Endothelial cell of umbilical vein (primary cell): ENCODE data around the gene DIABLO. TPM values are rescaled to one million over a fixed set of nuclear protein-coding genes. Genes with fewer than 3 reads are reported as not detected.

Source experiments
- BruUV-seq: library from RNA; stranded (reverse); fragments of 400-500 nt; replicated peaks from 2 replicates; lab custom pipeline; 2021; lab: Mats Ljungman, UMichigan
- CTCF ChIA-PET: fragments of 300-600, 350-600 bp; sonication (Branson Sonifier 250); formaldehyde crosslinking; loops from one replicate; lab custom pipeline; 2021; ENCODE audit warnings: antibody characterized with exemption, inconsistent platforms; lab: Charles Lee
- POLR2A ChIA-PET: fragments of 300-600, 350-600 bp; sonication (Branson Sonifier 250); formaldehyde crosslinking; loops from one replicate; lab custom pipeline; 2021; ENCODE audit warnings: antibody characterized with exemption, inconsistent platforms; lab: Charles Lee
- DNase-seq: peaks from one replicate; pipeline ENCODE4 v3.0.0-alpha.2; 2011; ENCODE audit warnings: low read depth, low spot score
- FAIRE-seq: peaks from 2 replicates; lab custom pipeline; 2011; peaks lifted over from hg19 to GRCh38; lab: Jason Lieb, UNC
- H2AFZ ChIP-seq: 2 replicates; pipeline ENCODE4 v1.6.0; 2012; ENCODE audit warnings: low read depth, low read length, control low read depth, inconsistent platforms
- H3K27ac ChIP-seq: 2 replicates; pipeline ENCODE4 v1.5.1; 2011; ENCODE audit warnings: low read depth, mild to moderate bottlenecking, control low read depth, low read length, moderate library complexity; ENCODE audit not compliant: insufficient read depth
- H3K27me3 ChIP-seq, 2 experiments: 2 replicates each; pipeline versions ENCODE4 v1.6.0 to v1.6.1; 2011; ENCODE audit warnings: low read length in 2 of 2, mixed read lengths in 1 of 2; ENCODE audit not compliant: control insufficient read depth in 2 of 2, insufficient read depth in 2 of 2
- H3K36me3 ChIP-seq, 2 experiments: 2 replicates in 1 of 2; 3 replicates in 1 of 2; pipeline ENCODE4 v1.5.1; 2011; ENCODE audit warnings: low read length in 2 of 2, mild to moderate bottlenecking in 1 of 2, moderate library complexity in 1 of 2; ENCODE audit not compliant: control insufficient read depth in 2 of 2, insufficient read depth in 2 of 2; ENCODE audit errors: extremely low read depth in 1 of 2
- H3K4me1 ChIP-seq: 3 replicates; pipeline ENCODE4 v1.5.1; 2011; ENCODE audit warnings: mild to moderate bottlenecking, low read length; ENCODE audit not compliant: control insufficient read depth, insufficient read depth; ENCODE audit errors: extremely low read depth
- H3K4me2 ChIP-seq: 2 replicates; pipeline ENCODE4 v1.6.1; 2011; ENCODE audit warnings: low read length, control low read depth, mixed read lengths; ENCODE audit not compliant: insufficient read depth
- H3K4me3 ChIP-seq, 3 experiments: fragments of 200-600 bp in 1 of 3; sonication (generic), shearing (Covaris generic) in 1 of 3; replicated peaks in 1 of 3; 2 replicates each; pipeline ENCODE4 v1.5.1; 2011 to 2016; ENCODE audit warnings: control low read depth in 3 of 3, low read length in 3 of 3, mild to moderate bottlenecking in 2 of 3, inconsistent platforms in 1 of 3, low read depth in 1 of 3, moderate library complexity in 1 of 3; ENCODE audit not compliant: insufficient read depth in 1 of 3
- H3K79me2 ChIP-seq: 2 replicates; pipeline ENCODE4 v1.6.0; 2012; ENCODE audit warnings: low read length, inconsistent platforms; ENCODE audit not compliant: control insufficient read depth, insufficient read depth
- H3K9ac ChIP-seq: replicated peaks from 2 replicates; pipeline ENCODE3; 2011; ENCODE audit warnings: low read length, control low read depth; ENCODE audit not compliant: insufficient read depth; ENCODE audit errors: extremely low read depth
- H3K9me1 ChIP-seq: replicated peaks from 3 replicates; pipeline ENCODE4 v1.6.0; 2011; ENCODE audit warnings: mild to moderate bottlenecking, low read length; ENCODE audit not compliant: control insufficient read depth, insufficient read depth; ENCODE audit errors: extremely low read depth
- H3K9me3 ChIP-seq: replicated peaks from 2 replicates; pipeline ENCODE4 v1.5.1; 2012; ENCODE audit warnings: low read length, inconsistent platforms; ENCODE audit not compliant: control insufficient read depth, insufficient read depth
- H4K20me1 ChIP-seq: replicated peaks from 2 replicates; pipeline ENCODE3; 2011; ENCODE audit warnings: mild to moderate bottlenecking, low read length; ENCODE audit not compliant: control insufficient read depth, insufficient read depth; ENCODE audit errors: extremely low read depth
- FOS ChIP-seq: IDR thresholded peaks from 2 replicates; pipeline ENCODE4 v1.6.1; 2011; ENCODE audit warnings: mild to moderate bottlenecking, low read length, moderate library complexity, borderline replicate concordance; ENCODE audit not compliant: insufficient read depth
- MYC ChIP-seq: IDR thresholded peaks from one replicate; pipeline ENCODE4 v1.6.1; 2011; ENCODE audit warnings: mild to moderate bottlenecking, low read depth, low read length
- POLR2AphosphoS5 ChIP-seq: IDR thresholded peaks from 2 replicates; pipeline ENCODE4 v1.6.1; 2012; ENCODE audit warnings: low read depth, mild to moderate bottlenecking, control low read depth, low read length, moderate library complexity; ENCODE audit not compliant: insufficient read depth
- dilution Hi-C: fragments of 300-500 bp; cut with MboI; formaldehyde crosslinking; loops from one replicate; pipeline ENCODE4 v1.15.0; 2019; ENCODE audit warnings: low sequenced_read_pairs; ENCODE audit not compliant: extremely low pct_ligation_motif_present
- intact Hi-C: fragments of 100-400 bp; cut with micrococcal nuclease; formaldehyde crosslinking; loops from one replicate; pipeline ENCODE4 v1.10.0; 2022
- polyA plus RNA-seq, 4 experiments: library from polyadenylated mRNA; depleted of rRNA in 3 of 4; stranded (reverse) in 3 of 4; unstranded in 1 of 4; fragments of >200 nt; gene quantifications; 2 replicates each; pipeline versions ENCODE4 v1.2.1 to v1.2.3, GENCODE V29; 2011 to 2012; ENCODE audit warnings: missing spikeins in 1 of 4
- total RNA-seq: library from RNA; stranded (reverse); gene quantifications from 2 replicates; pipeline ENCODE4 v1.2.3, GENCODE V29; 2021
- TF ChIP-seq, protein P1 (sequence below), 2 donors: IDR thresholded peaks; 1 replicate in 1 of 2; 2 replicates in 1 of 2; pipeline ENCODE4 v1.5.1; 2011; ENCODE audit warnings: low read length in 2 of 2, mild to moderate bottlenecking in 2 of 2, moderate library complexity in 2 of 2, control low read depth in 1 of 2, inconsistent platforms in 1 of 2, low read depth in 1 of 2; ENCODE audit not compliant: insufficient read depth in 1 of 2; ENCODE audit errors: extremely low read depth in 1 of 2
- TF ChIP-seq, protein P2 (sequence below): IDR thresholded peaks from 2 replicates; pipeline ENCODE4 v1.6.1; 2011; ENCODE audit not compliant: insufficient read depth, insufficient read length

Gene DIABLO
- total and polyA plus RNA-seq, 2 donors (not counting 3 experiments of a cell fraction or from before 2014, with no cell fraction given) = 49.9 to 55.4 TPM

DNA sequence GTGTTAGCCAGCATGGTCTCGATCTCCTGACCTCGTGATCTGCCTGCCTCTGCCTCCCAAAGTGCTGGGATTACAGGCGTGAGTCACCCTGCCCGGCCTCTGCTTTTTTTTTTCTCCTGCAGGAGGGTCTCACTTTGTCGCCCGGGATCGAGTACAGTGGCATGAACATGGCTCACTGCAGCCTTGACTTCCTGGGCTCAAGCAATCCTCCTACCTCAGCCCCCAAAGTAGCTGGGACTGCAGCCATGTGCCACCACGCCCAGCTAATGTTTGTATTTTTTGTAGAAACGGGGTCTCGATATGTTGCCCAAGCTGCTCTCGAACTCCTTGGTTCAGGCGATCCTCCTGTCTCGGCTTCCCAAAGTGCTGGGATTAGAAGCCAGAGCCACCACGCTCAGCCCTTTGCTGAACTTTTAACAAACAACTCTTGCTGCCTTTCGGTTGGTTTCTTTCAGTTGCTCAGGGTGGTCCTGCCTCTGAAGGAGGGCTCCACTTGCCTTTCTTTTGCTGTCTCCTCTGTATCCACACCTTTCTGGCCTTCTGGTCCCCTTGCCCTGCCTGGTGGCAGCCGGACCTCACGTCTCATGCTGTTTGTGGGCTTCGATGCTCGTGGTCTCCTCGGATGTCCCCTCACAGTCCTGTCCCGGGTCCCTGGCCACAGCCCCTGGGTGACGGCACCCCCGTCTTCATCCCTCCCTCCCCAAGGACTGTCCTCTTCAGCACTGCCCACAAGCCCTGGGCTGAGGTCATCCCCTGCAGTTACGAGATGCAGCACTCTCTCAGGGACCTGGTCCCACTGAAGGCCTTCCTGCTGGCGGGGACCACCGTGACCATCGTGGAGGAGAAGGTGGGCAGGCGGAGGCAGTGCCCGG, 26.1 kb downstream of the DIABLO start:
- Histone ChIP-seq H3K36me3 (no peaks in the 10 kb centered on the region), H2AFZ (no peak overlapping the region), H3K27ac (no peak overlapping the region), H3K9ac (no peak overlapping the region), H4K20me1 (no peaks in the 10 kb centered on the region), H3K4me3 (no peak overlapping the region), H3K9me1 (no peaks in the 10 kb centered on the region), H3K9me3 (no peaks in the 10 kb centered on the region), H3K4me2 (no peak overlapping the region), H3K4me1 (peaks cover 8% of the 10 kb centered on the region), H3K79me2 (no peaks in the 10 kb centered on the region), H3K27me3 (peaks cover 3 to 12% of the 10 kb centered on the region in 2 experiments)
- TF ChIP-seq, protein P1, sequence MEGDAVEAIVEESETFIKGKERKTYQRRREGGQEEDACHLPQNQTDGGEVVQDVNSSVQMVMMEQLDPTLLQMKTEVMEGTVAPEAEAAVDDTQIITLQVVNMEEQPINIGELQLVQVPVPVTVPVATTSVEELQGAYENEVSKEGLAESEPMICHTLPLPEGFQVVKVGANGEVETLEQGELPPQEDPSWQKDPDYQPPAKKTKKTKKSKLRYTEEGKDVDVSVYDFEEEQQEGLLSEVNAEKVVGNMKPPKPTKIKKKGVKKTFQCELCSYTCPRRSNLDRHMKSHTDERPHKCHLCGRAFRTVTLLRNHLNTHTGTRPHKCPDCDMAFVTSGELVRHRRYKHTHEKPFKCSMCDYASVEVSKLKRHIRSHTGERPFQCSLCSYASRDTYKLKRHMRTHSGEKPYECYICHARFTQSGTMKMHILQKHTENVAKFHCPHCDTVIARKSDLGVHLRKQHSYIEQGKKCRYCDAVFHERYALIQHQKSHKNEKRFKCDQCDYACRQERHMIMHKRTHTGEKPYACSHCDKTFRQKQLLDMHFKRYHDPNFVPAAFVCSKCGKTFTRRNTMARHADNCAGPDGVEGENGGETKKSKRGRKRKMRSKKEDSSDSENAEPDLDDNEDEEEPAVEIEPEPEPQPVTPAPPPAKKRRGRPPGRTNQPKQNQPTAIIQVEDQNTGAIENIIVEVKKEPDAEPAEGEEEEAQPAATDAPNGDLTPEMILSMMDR (IDR thresholded peaks at IDR 0.05; ENCODE audit: extremely low read depth in 1 of 2, insufficient read depth in 1 of 2, low read depth in 1 of 2, low read length in 2 of 2) = no peak
- TF ChIP-seq POLR2AphosphoS5 (no peak), FOS (no peak), MYC (no peak)
- TF ChIP-seq, protein P2, sequence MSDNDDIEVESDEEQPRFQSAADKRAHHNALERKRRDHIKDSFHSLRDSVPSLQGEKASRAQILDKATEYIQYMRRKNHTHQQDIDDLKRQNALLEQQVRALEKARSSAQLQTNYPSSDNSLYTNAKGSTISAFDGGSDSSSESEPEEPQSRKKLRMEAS = no peak
- no TSS peak for BruUV-seq
- no peak for FAIRE-seq
- CTCF ChIA-PET = no interaction called here
- DNase-seq = no peak
- POLR2A ChIA-PET = no interaction called here
- intact Hi-C loops = no loop called here
- dilution Hi-C loops = no loop called here
